SK-N-SH (cell line): Measurements from ENCODE around the gene MTCL1. TPM values are rescaled to one million over a fixed set of nuclear protein-coding genes. Genes with fewer than 3 reads are reported as not detected.

Experiments used
- CTCF ChIA-PET: fragments of 300-600, 350-600 bp; formaldehyde crosslinking; extraction: SDS; loops from one replicate; lab custom pipeline; 2021; lab: Yijun Ruan, JAX
- POLR2A ChIA-PET: fragments of 350-600 bp; sonication (Branson Sonifier 250); formaldehyde crosslinking; extraction: SDS; loops from one replicate; lab custom pipeline; 2020; ENCODE audit warnings: antibody characterized with exemption, inconsistent platforms; lab: Yijun Ruan, JAX
- DNase-seq: peaks from one replicate; pipeline ENCODE4 v3.0.0; 2012
- H2AFZ ChIP-seq: fragments of 200-600 bp; sonication (generic); 2 replicates; pipeline ENCODE4 v1.8.1; 2016; ENCODE audit warnings: antibody characterized with exemption, mild to moderate bottlenecking, low read depth
- H3F3A ChIP-seq: fragments of 200-600 bp; sonication (generic); replicated peaks from 2 replicates; pipeline ENCODE3; 2016; ENCODE audit warnings: antibody characterized with exemption, mild to moderate bottlenecking; ENCODE audit not compliant: insufficient read depth
- H3K27ac ChIP-seq, 2 experiments: fragments of 200-500 bp in 1 of 2; fragments of 200-600 bp in 1 of 2; sonication (Bioruptor generic) in 1 of 2; sonication (generic), shearing (Covaris generic) in 1 of 2; 2 replicates each; pipeline versions ENCODE4 v1.5.1 to v1.6.1; 2014 to 2016; ENCODE audit warnings: low read depth in 2 of 2, inconsistent platforms in 1 of 2, low read length in 1 of 2, mild to moderate bottlenecking in 1 of 2, mixed read lengths in 1 of 2
- H3K27me3 ChIP-seq: fragments of 200-600 bp; sonication (generic), shearing (Covaris generic); 2 replicates; pipeline ENCODE4 v1.6.1; 2016; ENCODE audit warnings: mixed run types; ENCODE audit not compliant: insufficient read depth
- H3K36me3 ChIP-seq, 2 experiments: fragments of 200-500 bp in 1 of 2; fragments of 200-600 bp in 1 of 2; sonication (Bioruptor generic) in 1 of 2; sonication (generic) in 1 of 2; replicated peaks in 1 of 2; 2 replicates each; pipeline versions ENCODE3 to v1.5.1; 2014 to 2016; ENCODE audit warnings: low read length in 1 of 2, mild to moderate bottlenecking in 1 of 2; ENCODE audit not compliant: insufficient read depth in 2 of 2, control insufficient read depth in 1 of 2
- H3K4me1 ChIP-seq, 2 experiments: fragments of 200-500 bp in 1 of 2; fragments of 200-600 bp in 1 of 2; sonication (Bioruptor generic) in 1 of 2; sonication (generic), shearing (Covaris generic) in 1 of 2; 2 replicates each; pipeline versions ENCODE4 v1.5.1 to v1.6.1; 2014 to 2016; ENCODE audit warnings: low read depth in 1 of 2, low read length in 1 of 2, mixed run types in 1 of 2; ENCODE audit not compliant: insufficient read depth in 2 of 2, control insufficient read depth in 1 of 2
- H3K4me2 ChIP-seq: fragments of 200-600 bp; sonication (generic), shearing (Covaris generic); 2 replicates; pipeline ENCODE4 v1.6.1; 2017; ENCODE audit warnings: mixed run types
- H3K4me3 ChIP-seq, 2 experiments: fragments of 200-500 bp in 1 of 2; fragments of 200-600 bp in 1 of 2; sonication (Bioruptor generic) in 1 of 2; sonication (generic), shearing (Covaris generic) in 1 of 2; 2 replicates each; pipeline versions ENCODE4 v1.5.1 to v1.8.1; 2014 to 2016; ENCODE audit warnings: low read depth in 2 of 2, inconsistent platforms in 1 of 2, low read length in 1 of 2, mild to moderate bottlenecking in 1 of 2, mixed read lengths in 1 of 2, moderate library complexity in 1 of 2
- H3K79me2 ChIP-seq: fragments of 200-600 bp; sonication (generic); 2 replicates; pipeline ENCODE4 v1.8.1; 2017; ENCODE audit warnings: mild to moderate bottlenecking; ENCODE audit not compliant: insufficient read depth
- H3K9ac ChIP-seq: fragments of 200-600 bp; sonication (generic); 2 replicates; pipeline ENCODE4 v1.6.1; 2017; ENCODE audit warnings: mixed run types
- H3K9me2 ChIP-seq: fragments of 200-600 bp; sonication (generic); 2 replicates; pipeline ENCODE4 v1.6.1; 2017; ENCODE audit warnings: mixed run types
- H3K9me3 ChIP-seq: fragments of 200-600 bp; sonication (generic); 2 replicates; pipeline ENCODE4 v1.6.1; 2017; ENCODE audit warnings: mixed run types, mild to moderate bottlenecking, moderate library complexity
- H4K20me1 ChIP-seq: fragments of 200-600 bp; sonication (generic); 2 replicates; pipeline ENCODE4 v1.6.1; 2017; ENCODE audit warnings: mild to moderate bottlenecking, mixed run types; ENCODE audit not compliant: insufficient read depth
- ELF1 ChIP-seq: IDR thresholded peaks from 2 replicates; pipeline ENCODE4 v1.4.0; 2012
- FOSL2 ChIP-seq: IDR thresholded peaks from 2 replicates; pipeline ENCODE4 v1.4.0; 2012; ENCODE audit warnings: low read depth, mild to moderate bottlenecking, moderate library complexity, borderline replicate concordance
- FOXJ3 ChIP-seq: sonication (generic); formaldehyde crosslinking; IDR thresholded peaks from 2 replicates; pipeline ENCODE4 v1.5.1; 2020; ENCODE audit warnings: mild to moderate bottlenecking, missing genetic modification reagents
- FOXM1 ChIP-seq: IDR thresholded peaks from 2 replicates; pipeline ENCODE4 v1.4.0; 2012; ENCODE audit warnings: low read depth, mild to moderate bottlenecking
- MAX ChIP-seq: IDR thresholded peaks from 2 replicates; pipeline ENCODE4 v1.4.0; 2012; ENCODE audit warnings: low read depth
- MEF2A ChIP-seq: IDR thresholded peaks from 2 replicates; pipeline ENCODE4 v1.4.0; 2012; ENCODE audit warnings: low read depth, borderline replicate concordance
- MXI1 ChIP-seq: IDR thresholded peaks from 2 replicates; pipeline ENCODE4 v1.6.1; 2012; ENCODE audit warnings: mild to moderate bottlenecking, low read depth, low read length, improper control_type of control experiment
- NFIC ChIP-seq: IDR thresholded peaks from 2 replicates; pipeline ENCODE4 v1.4.0; 2012; ENCODE audit warnings: borderline replicate concordance
- NRF1 ChIP-seq: IDR thresholded peaks from 2 replicates; pipeline ENCODE4 v1.6.1; 2012; ENCODE audit warnings: low read depth, mild to moderate bottlenecking, low read length
- PBX3 ChIP-seq: IDR thresholded peaks from 2 replicates; pipeline ENCODE4; 2012
- RAD21 ChIP-seq: IDR thresholded peaks from 2 replicates; pipeline ENCODE4 v1.6.1; 2012; ENCODE audit warnings: mild to moderate bottlenecking, low read length
- RCOR1 ChIP-seq: fragments of 150-350 bp; IDR thresholded peaks from 2 replicates; pipeline ENCODE4 v1.6.1; 2017; ENCODE audit warnings: antibody characterized with exemption, low read length
- RXRA ChIP-seq: IDR thresholded peaks from 2 replicates; pipeline ENCODE4 v1.4.0; 2012; ENCODE audit warnings: low read depth, mild to moderate bottlenecking, borderline replicate concordance
- SIN3A ChIP-seq: IDR thresholded peaks from 2 replicates; pipeline ENCODE4 v1.6.1; 2012; ENCODE audit warnings: low read depth, mild to moderate bottlenecking, low read length, moderate library complexity, borderline replicate concordance
- SMC3 ChIP-seq: IDR thresholded peaks from 2 replicates; pipeline ENCODE4 v1.6.1; 2012; ENCODE audit warnings: low read depth, low read length, improper control_type of control experiment
- TAF1 ChIP-seq: IDR thresholded peaks from 2 replicates; pipeline ENCODE4 v1.6.1; 2012; ENCODE audit warnings: low read depth, mild to moderate bottlenecking, low read length, moderate library complexity, borderline replicate concordance
- YY1 ChIP-seq: IDR thresholded peaks from 2 replicates; pipeline ENCODE4 v1.4.0; 2012; ENCODE audit warnings: low read depth, mild to moderate bottlenecking
- ZBTB33 ChIP-seq: IDR thresholded peaks from 2 replicates; pipeline ENCODE4 v1.4.0; 2012; ENCODE audit warnings: low read depth, borderline replicate concordance
- WGBS: methylation state at CpG from one replicate; pipeline ENCODE4 v1.1.6; 2017; ENCODE audit warnings: low lambda C conversion rate; 5-methylcytosine and 5-hydroxymethylcytosine counted together
- polyA plus RNA-seq, 3 experiments: library from polyadenylated mRNA; depleted of rRNA; stranded (reverse); fragments of >200 nt; gene quantifications; 2 replicates each; pipeline ENCODE4 v1.2.3, GENCODE V29; 2012
- TF ChIP-seq, protein P1 (sequence below): IDR thresholded peaks from 2 replicates; pipeline ENCODE4 v1.4.0; 2012; ENCODE audit warnings: low read depth, borderline replicate concordance
- TF ChIP-seq, protein P2 (sequence below): fragments of 200-600 bp; sonication (generic); IDR thresholded peaks from 2 replicates; pipeline ENCODE4 v1.6.1; 2017; ENCODE audit warnings: antibody characterized with exemption, mild to moderate bottlenecking, moderate library complexity
- TF ChIP-seq, protein P3 (sequence below): IDR thresholded peaks from 2 replicates; pipeline ENCODE4 v1.6.1; 2012; ENCODE audit warnings: mild to moderate bottlenecking, low read depth, low read length, moderate library complexity
- TF ChIP-seq, protein P4 (sequence below): fragments of 150-350 bp; IDR thresholded peaks from 2 replicates; pipeline ENCODE4 v1.6.1; 2016; ENCODE audit warnings: mild to moderate bottlenecking, low read depth, low read length

Gene MTCL1
- polyA plus RNA-seq, 1 of the 3 experiments (the other 2 are of a cell fraction) = 33.5 TPM

DNA sequence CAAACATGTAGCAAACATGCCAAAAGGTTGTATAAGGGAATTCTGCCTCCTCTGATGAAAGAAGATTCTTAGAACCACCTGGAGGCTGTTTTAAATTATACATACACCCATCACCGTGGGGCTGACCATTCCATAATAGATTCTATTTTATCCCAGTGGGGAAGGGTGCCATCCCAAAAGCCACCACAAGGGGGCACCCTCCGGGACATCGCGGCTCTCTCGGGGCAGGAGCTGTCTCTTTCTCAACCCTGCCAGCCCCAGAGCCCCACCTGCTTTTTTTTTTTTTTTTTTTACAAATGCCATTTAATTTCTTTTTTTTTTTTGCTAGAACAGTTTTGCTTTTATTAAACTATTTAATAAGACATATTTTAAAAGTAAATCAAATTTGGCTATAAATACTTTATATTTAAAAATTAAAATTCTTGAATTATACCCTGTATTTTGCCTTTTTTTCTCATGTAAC is 8.6 kb upstream of the MTCL1 start:
- Histone ChIP-seq H3K9me3 (no peaks in the 10 kb centered on the region), H3F3A (peaks cover 10% of the 10 kb centered on the region), H3K4me1 (peaks cover 4 to 9% of the 10 kb centered on the region in 2 experiments; a peak in 2 of 4 replicates), H3K36me3 (no peaks in the 10 kb centered on the region), H3K27me3 (no peaks in the 10 kb centered on the region), H3K9me2 (no peaks in the 10 kb centered on the region), H3K4me2 (no peak overlapping the region), H3K79me2 (no peaks in the 10 kb centered on the region), H4K20me1 (no peaks in the 10 kb centered on the region), H2AFZ (no peak overlapping the region), H3K9ac (no peak overlapping the region), H3K27ac (no peak overlapping the region), H3K4me3 (no peak overlapping the region; a peak in 1 of 4 replicates)
- peak; percentile 85 for DNase-seq
- TF ChIP-seq, protein P1, sequence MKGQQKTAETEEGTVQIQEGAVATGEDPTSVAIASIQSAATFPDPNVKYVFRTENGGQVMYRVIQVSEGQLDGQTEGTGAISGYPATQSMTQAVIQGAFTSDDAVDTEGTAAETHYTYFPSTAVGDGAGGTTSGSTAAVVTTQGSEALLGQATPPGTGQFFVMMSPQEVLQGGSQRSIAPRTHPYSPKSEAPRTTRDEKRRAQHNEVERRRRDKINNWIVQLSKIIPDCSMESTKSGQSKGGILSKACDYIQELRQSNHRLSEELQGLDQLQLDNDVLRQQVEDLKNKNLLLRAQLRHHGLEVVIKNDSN = no peak
- TF ChIP-seq YY1 = no peak
- TF ChIP-seq FOXJ3 (CRISPR knock-in tag) = no peak
- no peak for TF ChIP-seq FOSL2
- TF ChIP-seq, protein P2, sequence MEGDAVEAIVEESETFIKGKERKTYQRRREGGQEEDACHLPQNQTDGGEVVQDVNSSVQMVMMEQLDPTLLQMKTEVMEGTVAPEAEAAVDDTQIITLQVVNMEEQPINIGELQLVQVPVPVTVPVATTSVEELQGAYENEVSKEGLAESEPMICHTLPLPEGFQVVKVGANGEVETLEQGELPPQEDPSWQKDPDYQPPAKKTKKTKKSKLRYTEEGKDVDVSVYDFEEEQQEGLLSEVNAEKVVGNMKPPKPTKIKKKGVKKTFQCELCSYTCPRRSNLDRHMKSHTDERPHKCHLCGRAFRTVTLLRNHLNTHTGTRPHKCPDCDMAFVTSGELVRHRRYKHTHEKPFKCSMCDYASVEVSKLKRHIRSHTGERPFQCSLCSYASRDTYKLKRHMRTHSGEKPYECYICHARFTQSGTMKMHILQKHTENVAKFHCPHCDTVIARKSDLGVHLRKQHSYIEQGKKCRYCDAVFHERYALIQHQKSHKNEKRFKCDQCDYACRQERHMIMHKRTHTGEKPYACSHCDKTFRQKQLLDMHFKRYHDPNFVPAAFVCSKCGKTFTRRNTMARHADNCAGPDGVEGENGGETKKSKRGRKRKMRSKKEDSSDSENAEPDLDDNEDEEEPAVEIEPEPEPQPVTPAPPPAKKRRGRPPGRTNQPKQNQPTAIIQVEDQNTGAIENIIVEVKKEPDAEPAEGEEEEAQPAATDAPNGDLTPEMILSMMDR = peak; percentile 94
- no peak for TF ChIP-seq RXRA
- TF ChIP-seq ZBTB33 = no peak
- peak; percentile 91 for TF ChIP-seq SMC3
- TF ChIP-seq FOXM1 = no peak
- TF ChIP-seq ELF1 = no peak
- no peak for TF ChIP-seq MEF2A
- TF ChIP-seq SIN3A = 0 out of 2 replicates have a peak, but pooled peaks have one; percentile 26
- no peak for TF ChIP-seq NFIC
- TF ChIP-seq PBX3 = no peak
- TF ChIP-seq RCOR1 = no peak
- TF ChIP-seq RAD21 = peak; percentile 81
- no peak for TF ChIP-seq NRF1
- TF ChIP-seq, protein P3, sequence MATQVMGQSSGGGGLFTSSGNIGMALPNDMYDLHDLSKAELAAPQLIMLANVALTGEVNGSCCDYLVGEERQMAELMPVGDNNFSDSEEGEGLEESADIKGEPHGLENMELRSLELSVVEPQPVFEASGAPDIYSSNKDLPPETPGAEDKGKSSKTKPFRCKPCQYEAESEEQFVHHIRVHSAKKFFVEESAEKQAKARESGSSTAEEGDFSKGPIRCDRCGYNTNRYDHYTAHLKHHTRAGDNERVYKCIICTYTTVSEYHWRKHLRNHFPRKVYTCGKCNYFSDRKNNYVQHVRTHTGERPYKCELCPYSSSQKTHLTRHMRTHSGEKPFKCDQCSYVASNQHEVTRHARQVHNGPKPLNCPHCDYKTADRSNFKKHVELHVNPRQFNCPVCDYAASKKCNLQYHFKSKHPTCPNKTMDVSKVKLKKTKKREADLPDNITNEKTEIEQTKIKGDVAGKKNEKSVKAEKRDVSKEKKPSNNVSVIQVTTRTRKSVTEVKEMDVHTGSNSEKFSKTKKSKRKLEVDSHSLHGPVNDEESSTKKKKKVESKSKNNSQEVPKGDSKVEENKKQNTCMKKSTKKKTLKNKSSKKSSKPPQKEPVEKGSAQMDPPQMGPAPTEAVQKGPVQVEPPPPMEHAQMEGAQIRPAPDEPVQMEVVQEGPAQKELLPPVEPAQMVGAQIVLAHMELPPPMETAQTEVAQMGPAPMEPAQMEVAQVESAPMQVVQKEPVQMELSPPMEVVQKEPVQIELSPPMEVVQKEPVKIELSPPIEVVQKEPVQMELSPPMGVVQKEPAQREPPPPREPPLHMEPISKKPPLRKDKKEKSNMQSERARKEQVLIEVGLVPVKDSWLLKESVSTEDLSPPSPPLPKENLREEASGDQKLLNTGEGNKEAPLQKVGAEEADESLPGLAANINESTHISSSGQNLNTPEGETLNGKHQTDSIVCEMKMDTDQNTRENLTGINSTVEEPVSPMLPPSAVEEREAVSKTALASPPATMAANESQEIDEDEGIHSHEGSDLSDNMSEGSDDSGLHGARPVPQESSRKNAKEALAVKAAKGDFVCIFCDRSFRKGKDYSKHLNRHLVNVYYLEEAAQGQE = no peak
- no peak for TF ChIP-seq MXI1
- TF ChIP-seq MAX = no peak
- TF ChIP-seq, protein P4, sequence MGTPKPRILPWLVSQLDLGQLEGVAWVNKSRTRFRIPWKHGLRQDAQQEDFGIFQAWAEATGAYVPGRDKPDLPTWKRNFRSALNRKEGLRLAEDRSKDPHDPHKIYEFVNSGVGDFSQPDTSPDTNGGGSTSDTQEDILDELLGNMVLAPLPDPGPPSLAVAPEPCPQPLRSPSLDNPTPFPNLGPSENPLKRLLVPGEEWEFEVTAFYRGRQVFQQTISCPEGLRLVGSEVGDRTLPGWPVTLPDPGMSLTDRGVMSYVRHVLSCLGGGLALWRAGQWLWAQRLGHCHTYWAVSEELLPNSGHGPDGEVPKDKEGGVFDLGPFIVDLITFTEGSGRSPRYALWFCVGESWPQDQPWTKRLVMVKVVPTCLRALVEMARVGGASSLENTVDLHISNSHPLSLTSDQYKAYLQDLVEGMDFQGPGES = no peak
- TF ChIP-seq TAF1 = no peak
- WGBS = 0% methylated on average over 4 of the region's 5 CpGs
- CTCF ChIA-PET = interaction anchor here (0.5 to 3.7 kb wide), 39 partner anchors 10 to 294 kb away, joined by 3 to 56 read pairs (median 4); partner anchors contain the start of gene MTCL1
- POLR2A ChIA-PET = no interaction called here
